Measurements from ENCODE around the gene SPAST. TPM values are rescaled to one million over a fixed set of nuclear protein-coding genes. Genes with fewer than 3 reads are reported as not detected.
A peak's percentile ranks its signal among the peaks of the same experiment; 100 is the strongest.

SPAST gene
- total and polyA plus RNA-seq, 2 of the 13 experiments (the other 11 are each of a cell fraction or from before 2014, with no cell fraction given), result 11.5 to 40.4 TPM

GRCh38 chr2:32039447-32040219 lies 23.7 kb upstream of the SPAST start, which contains the start of gene DPY30 (continued):
- TF ChIP-seq ZC3H13 (CRISPR knock-in tag; IDR thresholded peaks at IDR 0.05) (no peak; the same call in 1 of the 2 replicates), IKZF1 (IDR thresholded peaks at IDR 0.05) (no peak), ZNF790 (CRISPR knock-in tag; IDR thresholded peaks at IDR 0.05; ENCODE audit: borderline replicate concordance) (peak; percentile 71; the same call in 1 of the 2 replicates), ZNF333 (CRISPR knock-in tag; IDR thresholded peaks at IDR 0.05; ENCODE audit: borderline replicate concordance) (peak; percentile 75; the same call in 1 of the 2 replicates), NCOA2 (CRISPR knock-in tag; IDR thresholded peaks at IDR 0.05) (peak; percentile 54; the same call in 1 of the 2 replicates), PRDM10 (CRISPR knock-in tag; IDR thresholded peaks at IDR 0.05; ENCODE audit: low read depth) (no peak), ZNF224 (CRISPR knock-in tag; IDR thresholded peaks at IDR 0.05) (no peak), ZNF280D (CRISPR knock-in tag; IDR thresholded peaks at IDR 0.05) (no peak), ZNF737 (CRISPR knock-in tag; IDR thresholded peaks at IDR 0.05; ENCODE audit: borderline replicate concordance) (no peak), ATF5 (CRISPR knock-in tag; IDR thresholded peaks at IDR 0.05; ENCODE audit: low read depth) (no peak), AKAP8 (CRISPR knock-in tag; IDR thresholded peaks at IDR 0.05) (0 out of 2 replicates have a peak, but pooled peaks have one; percentile 24), ZNF3 (CRISPR knock-in tag; IDR thresholded peaks at IDR 0.05) (0 out of 2 replicates have a peak, but pooled peaks have one; percentile 12), ZNF747 (CRISPR knock-in tag; IDR thresholded peaks at IDR 0.05; ENCODE audit: borderline replicate concordance) (peak; percentile 79; the same call in 1 of the 2 replicates), SAP130 (CRISPR knock-in tag; IDR thresholded peaks at IDR 0.05; ENCODE audit: low read depth) (peak; percentile 90), ZNF382 (CRISPR knock-in tag; IDR thresholded peaks at IDR 0.05; ENCODE audit: borderline replicate concordance) (no peak), ZNF550 (CRISPR knock-in tag; IDR thresholded peaks at IDR 0.05; ENCODE audit: borderline replicate concordance) (no peak), ZNF782 (CRISPR knock-in tag; IDR thresholded peaks at IDR 0.05; ENCODE audit: borderline replicate concordance) (peak; percentile 64; the same call in 1 of the 2 replicates), YY1 (IDR thresholded peaks at IDR 0.05; ENCODE audit: insufficient read depth, insufficient replicate concordance, low read depth, low read length) (no peak), ZBTB7A (CRISPR knock-in tag; IDR thresholded peaks at IDR 0.05) (no peak), TOPORS (CRISPR knock-in tag; IDR thresholded peaks at IDR 0.05) (0 out of 2 replicates have a peak, but pooled peaks have one; percentile 43), ZMAT5 (CRISPR knock-in tag; IDR thresholded peaks at IDR 0.05; ENCODE audit: borderline replicate concordance, low read depth) (no peak)

Measured in HepG2 (cell line).